ENCODE results near the gene HIP1R.

- TF ChIP-seq POLR2AphosphoS5 (IDR thresholded peaks at IDR 0.05; ENCODE audit: low read length) (no peak), IRF3 (IDR thresholded peaks at IDR 0.05) (no peak), CHD1 (IDR thresholded peaks at IDR 0.05; ENCODE audit: low read depth, low read length) (no peak), NR2C2 (IDR thresholded peaks at IDR 0.05; ENCODE audit: borderline replicate concordance, control insufficient read depth, insufficient read length, low read depth) (no peak), SMC3 (IDR thresholded peaks at IDR 0.05; ENCODE audit: borderline replicate concordance, low read length) (no peak), GABPA (IDR thresholded peaks at IDR 0.05; ENCODE audit: low read depth) (peak; percentile 57; the same call in 1 of the 2 replicates), POLR2A (IDR thresholded peaks at IDR 0.05; ENCODE audit: low read depth, low read length) (no peak), RELB (IDR thresholded peaks at IDR 0.05; ENCODE audit: low read depth) (peak; percentile 72), RB1 (IDR thresholded peaks at IDR 0.05; ENCODE audit: borderline replicate concordance) (no peak), HDAC6 (IDR thresholded peaks at IDR 0.05; ENCODE audit: unreplicated experiment) (no peak), EGR1 (IDR thresholded peaks at IDR 0.05; ENCODE audit: borderline replicate concordance in 1 of 2, low read depth in 2 of 2, low read length in 2 of 2) (0 out of 3 replicates have a peak, but pooled peaks of 1 of the 2 experiments have one; percentile 38)
- TF ChIP-seq, protein P1, sequence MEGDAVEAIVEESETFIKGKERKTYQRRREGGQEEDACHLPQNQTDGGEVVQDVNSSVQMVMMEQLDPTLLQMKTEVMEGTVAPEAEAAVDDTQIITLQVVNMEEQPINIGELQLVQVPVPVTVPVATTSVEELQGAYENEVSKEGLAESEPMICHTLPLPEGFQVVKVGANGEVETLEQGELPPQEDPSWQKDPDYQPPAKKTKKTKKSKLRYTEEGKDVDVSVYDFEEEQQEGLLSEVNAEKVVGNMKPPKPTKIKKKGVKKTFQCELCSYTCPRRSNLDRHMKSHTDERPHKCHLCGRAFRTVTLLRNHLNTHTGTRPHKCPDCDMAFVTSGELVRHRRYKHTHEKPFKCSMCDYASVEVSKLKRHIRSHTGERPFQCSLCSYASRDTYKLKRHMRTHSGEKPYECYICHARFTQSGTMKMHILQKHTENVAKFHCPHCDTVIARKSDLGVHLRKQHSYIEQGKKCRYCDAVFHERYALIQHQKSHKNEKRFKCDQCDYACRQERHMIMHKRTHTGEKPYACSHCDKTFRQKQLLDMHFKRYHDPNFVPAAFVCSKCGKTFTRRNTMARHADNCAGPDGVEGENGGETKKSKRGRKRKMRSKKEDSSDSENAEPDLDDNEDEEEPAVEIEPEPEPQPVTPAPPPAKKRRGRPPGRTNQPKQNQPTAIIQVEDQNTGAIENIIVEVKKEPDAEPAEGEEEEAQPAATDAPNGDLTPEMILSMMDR (IDR thresholded peaks at IDR 0.05 in 2 of 3, conservative IDR thresholded peaks at IDR 0.05 in 1 of 3; ENCODE audit: control insufficient read depth in 2 of 3, extremely low read depth in 1 of 3, insufficient read depth in 1 of 3, low read depth in 3 of 3, low read length in 3 of 3): no peak
- TF ChIP-seq, protein P2, sequence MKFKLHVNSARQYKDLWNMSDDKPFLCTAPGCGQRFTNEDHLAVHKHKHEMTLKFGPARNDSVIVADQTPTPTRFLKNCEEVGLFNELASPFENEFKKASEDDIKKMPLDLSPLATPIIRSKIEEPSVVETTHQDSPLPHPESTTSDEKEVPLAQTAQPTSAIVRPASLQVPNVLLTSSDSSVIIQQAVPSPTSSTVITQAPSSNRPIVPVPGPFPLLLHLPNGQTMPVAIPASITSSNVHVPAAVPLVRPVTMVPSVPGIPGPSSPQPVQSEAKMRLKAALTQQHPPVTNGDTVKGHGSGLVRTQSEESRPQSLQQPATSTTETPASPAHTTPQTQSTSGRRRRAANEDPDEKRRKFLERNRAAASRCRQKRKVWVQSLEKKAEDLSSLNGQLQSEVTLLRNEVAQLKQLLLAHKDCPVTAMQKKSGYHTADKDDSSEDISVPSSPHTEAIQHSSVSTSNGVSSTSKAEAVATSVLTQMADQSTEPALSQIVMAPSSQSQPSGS (IDR thresholded peaks at IDR 0.05; ENCODE audit: low read length): peak; percentile 92
- TF ChIP-seq, protein P3, sequence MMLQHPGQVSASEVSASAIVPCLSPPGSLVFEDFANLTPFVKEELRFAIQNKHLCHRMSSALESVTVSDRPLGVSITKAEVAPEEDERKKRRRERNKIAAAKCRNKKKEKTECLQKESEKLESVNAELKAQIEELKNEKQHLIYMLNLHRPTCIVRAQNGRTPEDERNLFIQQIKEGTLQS (IDR thresholded peaks at IDR 0.05; ENCODE audit: borderline replicate concordance, extremely low read depth, low read depth, low read length): no peak
Observed at GRCh38 chr12:122886851-122887818, 51.9 kb downstream of the HIP1R start.

Data from GM12878 (cell line).